Measurements from ENCODE around the gene UCK2.

UCK2 gene

GRCh38 chr1:165834881-165835280 is 7.5 kb downstream of the UCK2 start:
- H3K27me3 ChIP-seq, result no peaks in the 10 kb centered on the region
- no peak overlapping the region for H3K4me3 ChIP-seq (ENCODE audit: low read depth in 1 of 2, low read length in 1 of 2)
- H3K36me3 ChIP-seq, result no peaks in the 10 kb centered on the region
- TF ChIP-seq CTCF (IDR thresholded peaks at IDR 0.05), result no peak
- H3K9me3 ChIP-seq, result no peaks in the 10 kb centered on the region
- no peak overlapping the region for H3K27ac ChIP-seq
- peaks cover 2 to 7% of the 10 kb centered on the region in 2 experiments for H3K4me1 ChIP-seq (ENCODE audit: control insufficient read depth in 1 of 2, insufficient read depth in 1 of 2, low read depth in 1 of 2, low read length in 1 of 2)

DNA sequence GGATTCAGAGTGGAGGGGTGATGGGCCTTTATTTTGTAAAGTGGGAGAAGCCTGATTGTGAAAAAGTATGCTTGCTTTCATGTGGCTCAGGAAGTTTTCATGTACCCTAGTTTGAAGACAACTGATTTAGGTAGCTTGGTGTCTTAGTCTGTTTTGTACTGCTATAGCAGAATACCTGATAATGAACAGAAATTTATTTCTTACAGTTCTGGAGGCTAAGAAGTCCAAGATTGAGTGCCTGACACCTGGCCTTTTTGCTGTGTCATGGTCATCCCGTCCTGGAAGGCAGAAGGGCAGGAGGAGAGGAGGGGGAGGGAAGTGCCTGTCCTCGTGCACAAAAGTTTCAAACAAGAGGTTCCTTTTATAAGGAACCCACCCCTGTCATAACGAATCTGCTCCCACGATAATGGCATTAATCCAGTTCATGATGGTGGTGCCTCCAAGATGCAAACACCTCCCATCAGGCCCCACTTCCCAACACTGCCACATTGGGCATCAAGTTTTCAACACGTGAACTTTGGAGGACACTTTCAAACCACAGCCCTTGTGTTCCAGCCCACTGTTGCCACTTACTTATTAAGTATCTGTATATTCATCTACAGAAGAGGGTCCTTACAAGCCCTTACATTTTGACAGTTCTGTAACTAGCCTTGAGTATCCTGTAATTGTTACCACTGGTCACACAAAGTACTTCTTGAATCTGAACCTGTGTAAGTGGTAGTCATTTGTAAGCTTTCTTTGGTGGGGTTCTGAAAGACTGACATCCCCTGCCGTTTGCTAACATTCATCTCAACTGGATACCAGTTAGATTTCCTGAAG is 9.5 kb downstream of the UCK2 start:
- TF ChIP-seq CTCF (IDR thresholded peaks at IDR 0.05), result no peak
- H3K9me3 ChIP-seq, result no peaks in the 10 kb centered on the region
- no peak overlapping the region for H3K4me3 ChIP-seq (ENCODE audit: low read depth in 1 of 2, low read length in 1 of 2)
- peaks cover 2 to 7% of the 10 kb centered on the region in 2 experiments for H3K4me1 ChIP-seq (ENCODE audit: control insufficient read depth in 1 of 2, insufficient read depth in 1 of 2, low read depth in 1 of 2, low read length in 1 of 2)
- no peak overlapping the region for H3K27ac ChIP-seq
- H3K36me3 ChIP-seq, result no peaks in the 10 kb centered on the region
- H3K27me3 ChIP-seq, result no peaks in the 10 kb centered on the region

GRCh38 chr1:165837838-165838364 is 10.5 kb downstream of the UCK2 start:
- TF ChIP-seq CTCF (IDR thresholded peaks at IDR 0.05), result no peak
- peaks cover 9 to 15% of the 10 kb centered on the region in 2 experiments for H3K4me1 ChIP-seq (ENCODE audit: control insufficient read depth in 1 of 2, insufficient read depth in 1 of 2, low read depth in 1 of 2, low read length in 1 of 2)
- no peak overlapping the region for H3K4me3 ChIP-seq (ENCODE audit: low read depth in 1 of 2, low read length in 1 of 2)

DNA sequence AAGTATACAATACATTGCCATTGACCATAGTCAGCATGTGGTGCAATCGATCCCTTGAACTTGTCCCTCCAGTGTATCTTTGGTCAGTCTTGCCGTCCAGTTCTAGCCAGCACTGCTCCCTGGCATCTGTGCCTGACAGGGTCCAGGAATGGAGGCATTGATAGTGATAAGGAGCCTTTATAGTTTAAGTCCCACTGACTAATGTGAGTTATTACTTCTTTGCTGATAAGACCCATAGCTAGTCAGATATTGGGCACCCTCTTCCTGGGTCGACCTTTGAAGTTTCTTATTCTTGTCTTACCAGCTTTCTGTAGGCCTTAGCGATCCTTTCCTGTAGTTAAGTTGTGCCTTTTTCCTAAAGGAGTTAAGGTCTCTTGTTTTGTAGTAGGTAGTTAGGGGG is 13.0 kb downstream of the UCK2 start:
- Histone ChIP-seq H3K9me3 (no peaks in the 10 kb centered on the region), H3K36me3 (no peaks in the 10 kb centered on the region), H3K27me3 (no peaks in the 10 kb centered on the region), H3K27ac (no peak overlapping the region), H3K4me1 (ENCODE audit: control insufficient read depth in 1 of 2, insufficient read depth in 1 of 2, low read depth in 1 of 2, low read length in 1 of 2) (peaks cover 10 to 17% of the 10 kb centered on the region in 2 experiments), H3K4me3 (ENCODE audit: low read depth in 1 of 2, low read length in 1 of 2) (no peak overlapping the region)
- TF ChIP-seq CTCF (IDR thresholded peaks at IDR 0.05), result no peak

More at GRCh38 chr1:165837838-165838364, 10.5 kb downstream of the UCK2 start:
- Histone ChIP-seq H3K27me3 (no peaks in the 10 kb centered on the region), H3K36me3 (no peaks in the 10 kb centered on the region), H3K27ac (no peak overlapping the region), H3K9me3 (no peaks in the 10 kb centered on the region)

DNA sequence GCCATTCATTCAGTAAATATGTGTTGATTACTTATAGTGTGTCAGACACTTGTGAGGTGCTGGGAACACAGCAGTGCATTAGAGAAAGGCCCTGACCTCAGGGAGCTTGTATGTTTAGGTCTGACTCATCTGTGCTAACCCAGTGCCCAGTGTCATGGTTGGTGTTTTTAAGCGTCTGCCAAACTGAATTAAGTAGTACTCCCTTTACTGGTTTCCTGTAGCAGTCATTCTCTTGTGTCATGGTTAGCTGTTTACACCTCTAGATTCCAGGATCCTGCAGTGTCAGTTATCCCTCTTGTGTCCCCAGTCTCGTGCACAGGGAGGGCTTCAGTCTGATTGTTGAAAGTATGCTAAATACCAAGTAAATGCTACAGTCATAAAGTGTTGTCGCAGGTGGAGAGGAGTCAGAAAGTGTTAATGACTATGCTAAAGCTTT is 14.2 kb downstream of the UCK2 start:
- Histone ChIP-seq H3K27ac (no peak overlapping the region), H3K27me3 (no peaks in the 10 kb centered on the region), H3K4me1 (ENCODE audit: control insufficient read depth in 1 of 2, insufficient read depth in 1 of 2, low read depth in 1 of 2, low read length in 1 of 2) (peaks cover 10 to 16% of the 10 kb centered on the region in 2 experiments), H3K4me3 (ENCODE audit: low read depth in 1 of 2, low read length in 1 of 2) (no peak overlapping the region), H3K9me3 (no peaks in the 10 kb centered on the region), H3K36me3 (no peaks in the 10 kb centered on the region)
- no peak for TF ChIP-seq CTCF (IDR thresholded peaks at IDR 0.05)

All from neutrophil (primary cell).